SU-DHL-6 (cell line): Measurements from ENCODE around the gene CPSF4L.

ENCODE experiments used
- EZH2phosphoT487 ChIP-seq: fragments of 200-600 bp; sonication (generic), shearing (Covaris generic); conservative IDR thresholded peaks from 2 replicates; pipeline ENCODE4 v1.6.1; 2018; ENCODE audit warnings: mild to moderate bottlenecking, antibody characterized with exemption, low read length, moderate library complexity, mixed read lengths
- TF ChIP-seq, protein P1 (sequence below): fragments of 200-600 bp; sonication (generic); IDR thresholded peaks from one replicate; pipeline ENCODE4 v1.5.1; 2017; ENCODE audit warnings: antibody characterized with exemption, mild to moderate bottlenecking, low read length, moderate library complexity; ENCODE audit not compliant: insufficient read depth, poor library complexity, severe bottlenecking

DNA sequence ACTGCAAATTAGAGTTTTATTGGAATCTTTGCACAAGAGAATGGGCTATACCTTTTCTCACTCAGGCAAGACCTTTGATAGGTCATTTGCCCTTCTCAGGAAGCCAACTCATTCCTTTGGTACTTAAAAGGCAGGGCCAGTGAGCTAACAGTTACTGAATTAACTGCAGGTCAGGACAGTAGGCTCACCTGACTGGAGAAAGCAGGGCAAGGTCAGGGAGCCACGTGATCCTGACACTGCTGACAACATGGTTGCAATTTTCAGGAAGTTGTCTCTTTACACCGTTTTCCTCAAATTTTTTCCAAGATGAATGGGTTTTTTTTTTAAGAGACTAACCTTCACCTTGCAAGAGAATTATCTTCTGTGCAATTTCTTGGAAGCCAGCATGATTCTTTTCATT is 21.1 kb downstream of the CPSF4L start:
- TF ChIP-seq, protein P1, sequence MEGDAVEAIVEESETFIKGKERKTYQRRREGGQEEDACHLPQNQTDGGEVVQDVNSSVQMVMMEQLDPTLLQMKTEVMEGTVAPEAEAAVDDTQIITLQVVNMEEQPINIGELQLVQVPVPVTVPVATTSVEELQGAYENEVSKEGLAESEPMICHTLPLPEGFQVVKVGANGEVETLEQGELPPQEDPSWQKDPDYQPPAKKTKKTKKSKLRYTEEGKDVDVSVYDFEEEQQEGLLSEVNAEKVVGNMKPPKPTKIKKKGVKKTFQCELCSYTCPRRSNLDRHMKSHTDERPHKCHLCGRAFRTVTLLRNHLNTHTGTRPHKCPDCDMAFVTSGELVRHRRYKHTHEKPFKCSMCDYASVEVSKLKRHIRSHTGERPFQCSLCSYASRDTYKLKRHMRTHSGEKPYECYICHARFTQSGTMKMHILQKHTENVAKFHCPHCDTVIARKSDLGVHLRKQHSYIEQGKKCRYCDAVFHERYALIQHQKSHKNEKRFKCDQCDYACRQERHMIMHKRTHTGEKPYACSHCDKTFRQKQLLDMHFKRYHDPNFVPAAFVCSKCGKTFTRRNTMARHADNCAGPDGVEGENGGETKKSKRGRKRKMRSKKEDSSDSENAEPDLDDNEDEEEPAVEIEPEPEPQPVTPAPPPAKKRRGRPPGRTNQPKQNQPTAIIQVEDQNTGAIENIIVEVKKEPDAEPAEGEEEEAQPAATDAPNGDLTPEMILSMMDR = no peak
- TF ChIP-seq EZH2phosphoT487 = no peak
